HCT116 (cell line): ENCODE measurements around the gene TAS2R19. TPM values are rescaled to one million over a fixed set of nuclear protein-coding genes. Genes with fewer than 3 reads are reported as not detected.

Experiments used
- ATAC-seq: fragments of 200-7000 bp; cut with Tn5 transposase; 2 replicates; pipeline ENCODE4 v1.9.1; 2020; ENCODE audit warnings: mild to moderate bottlenecking, moderate library complexity
- Bru-seq: library from RNA; stranded (reverse); fragments of 400-500 nt; gene quantifications from one replicate; lab custom pipeline; 2021; lab: Mats Ljungman, UMichigan
- BruChase-seq, 2 experiments: library from RNA; stranded (reverse); fragments of 400-500 nt; gene quantifications; one replicate each; lab custom pipeline; 2021; lab: Mats Ljungman, UMichigan
- BruUV-seq: library from RNA; stranded (reverse); fragments of 400-500 nt; replicated peaks from 2 replicates; lab custom pipeline; 2021; lab: Mats Ljungman, UMichigan
- CTCF ChIA-PET: fragments of 300-600 bp; sonication (Branson Sonifier 250); formaldehyde crosslinking; loops from one replicate; lab custom pipeline; 2021; ENCODE audit warnings: antibody characterized with exemption; lab: Charles Lee
- POLR2A ChIA-PET: fragments of 300-600, 350-600 bp; sonication (Branson Sonifier 250); formaldehyde crosslinking; loops from one replicate; lab custom pipeline; 2021; ENCODE audit warnings: antibody characterized with exemption; lab: Charles Lee
- RAD21 ChIA-PET, 2 experiments: fragments of 300-600 bp; sonication (Branson Sonifier 250); formaldehyde crosslinking; loops; one replicate each; lab custom pipeline; 2023; ENCODE audit warnings: low total read pairs in 2 of 2; ENCODE audit not compliant: uncharacterized antibody in 2 of 2, unreplicated experiment in 2 of 2, low non-redundant PET in 1 of 2; lab: Charles Lee
- DNase-seq: peaks from one replicate; pipeline ENCODE4 v3.0.0-alpha.2; 2010; ENCODE audit warnings: low read depth, low spot score
- H2AFZ ChIP-seq: fragments of 200-600 bp; shearing (Covaris generic), sonication (generic); 2 replicates; pipeline ENCODE4 v1.6.1; 2017; ENCODE audit warnings: low read depth, mixed run types, mixed read lengths, antibody characterized with exemption, low read length; ENCODE audit not compliant: poor library complexity, severe bottlenecking
- H3K27ac ChIP-seq: 2 replicates; pipeline ENCODE4 v1.5.1; 2012; ENCODE audit warnings: low read depth, low read length
- H3K27me3 ChIP-seq: fragments of 200-600 bp; sonication (generic); 2 replicates; pipeline ENCODE4 v1.6.1; 2016; ENCODE audit warnings: mixed run types, low read length, mixed read lengths; ENCODE audit not compliant: insufficient read depth
- H3K36me3 ChIP-seq, 2 experiments: fragments of 200-500 bp in 1 of 2; fragments of 200-600 bp in 1 of 2; sonication (Bioruptor generic) in 1 of 2; sonication (generic) in 1 of 2; 2 replicates each; pipeline versions ENCODE4 v1.5.1 to v1.6.1; 2014 to 2016; ENCODE audit warnings: low read length in 2 of 2, inconsistent platforms in 1 of 2, mixed read lengths in 1 of 2, mixed run types in 1 of 2; ENCODE audit not compliant: insufficient read depth in 2 of 2, control insufficient read depth in 1 of 2
- H3K4me1 ChIP-seq, 2 experiments: fragments of 200-600 bp in 1 of 2; sonication (generic) in 1 of 2; 2 replicates each; pipeline versions ENCODE4 v1.5.1 to v1.6.1; 2012 to 2017; ENCODE audit warnings: low read length in 2 of 2, inconsistent platforms in 1 of 2, mild to moderate bottlenecking in 1 of 2, mixed read lengths in 1 of 2, mixed run types in 1 of 2, moderate library complexity in 1 of 2; ENCODE audit not compliant: insufficient read depth in 2 of 2, control insufficient read depth in 1 of 2
- H3K4me2 ChIP-seq: fragments of 200-600 bp; sonication (generic); 2 replicates; pipeline ENCODE4 v1.6.1; 2017; ENCODE audit warnings: mixed run types, low read length, mixed read lengths
- H3K4me3 ChIP-seq, 2 experiments: fragments of 200-600 bp in 1 of 2; sonication (generic) in 1 of 2; replicated peaks in 1 of 2; 2 replicates each; pipeline ENCODE4 v1.5.1; 2011 to 2016; ENCODE audit warnings: low read length in 2 of 2, control low read depth in 1 of 2, low read depth in 1 of 2, mild to moderate bottlenecking in 1 of 2, mixed read lengths in 1 of 2, mixed run types in 1 of 2
- H3K79me2 ChIP-seq: fragments of 200-600 bp; sonication (generic); 2 replicates; pipeline ENCODE4 v1.6.1; 2017; ENCODE audit warnings: mild to moderate bottlenecking, mixed run types, low read length, moderate library complexity, mixed read lengths; ENCODE audit not compliant: insufficient read depth
- H3K9ac ChIP-seq: fragments of 200-600 bp; sonication (generic); 2 replicates; pipeline ENCODE4 v1.6.1; 2016; ENCODE audit warnings: low read length, mixed read lengths
- H3K9me2 ChIP-seq: fragments of 200-600 bp; sonication (generic), shearing (Covaris generic); 2 replicates; pipeline ENCODE4 v1.6.1; 2017; ENCODE audit warnings: mixed run types, mild to moderate bottlenecking, moderate library complexity; ENCODE audit not compliant: insufficient read depth
- H3K9me3 ChIP-seq, 2 experiments: fragments of 200-500 bp in 1 of 2; fragments of 200-600 bp in 1 of 2; sonication (Bioruptor generic) in 1 of 2; sonication (generic) in 1 of 2; 2 replicates each; pipeline ENCODE4 v1.6.1; 2014 to 2017; ENCODE audit warnings: low read length in 2 of 2, mixed read lengths in 2 of 2, inconsistent platforms in 1 of 2, low read depth in 1 of 2, mild to moderate bottlenecking in 1 of 2, mixed run types in 1 of 2, moderate library complexity in 1 of 2; ENCODE audit not compliant: control insufficient read depth in 1 of 2, insufficient read depth in 1 of 2
- H4K20me1 ChIP-seq: fragments of 200-600 bp; sonication (generic), shearing (Covaris generic); 2 replicates; pipeline ENCODE4 v1.6.1; 2017; ENCODE audit warnings: mixed run types, mild to moderate bottlenecking, moderate library complexity; ENCODE audit not compliant: insufficient read depth
- ATF3 ChIP-seq: IDR thresholded peaks from 2 replicates; pipeline ENCODE4 v1.6.1; 2012
- CBX3 ChIP-seq: IDR thresholded peaks from 2 replicates; pipeline ENCODE4 v1.6.1; 2012; ENCODE audit warnings: low read depth
- EGR1 ChIP-seq: IDR thresholded peaks from 2 replicates; pipeline ENCODE4 v1.6.1; 2012; ENCODE audit warnings: low read depth
- ELF1 ChIP-seq: IDR thresholded peaks from 2 replicates; pipeline ENCODE4 v1.6.1; 2012; ENCODE audit warnings: low read depth, borderline replicate concordance
- EZH2 ChIP-seq: fragments of 200-600 bp; sonication (generic); IDR thresholded peaks from 2 replicates; pipeline ENCODE4 v1.6.1; 2017; ENCODE audit warnings: antibody characterized with exemption, mixed run types
- FOSL1 ChIP-seq: IDR thresholded peaks from 2 replicates; pipeline ENCODE4 v1.6.1; 2012; ENCODE audit warnings: low read depth
- POLR2AphosphoS5 ChIP-seq: IDR thresholded peaks from 2 replicates; pipeline ENCODE4 v1.6.1; 2011; ENCODE audit warnings: mild to moderate bottlenecking, low read depth, low read length, moderate library complexity
- SP1 ChIP-seq: IDR thresholded peaks from 2 replicates; pipeline ENCODE4 v1.6.1; 2012; ENCODE audit warnings: low read depth
- SRF ChIP-seq: IDR thresholded peaks from 2 replicates; pipeline ENCODE4 v1.6.1; 2012; ENCODE audit warnings: low read depth
- TCF7L2 ChIP-seq: IDR thresholded peaks from 2 replicates; pipeline ENCODE4 v1.7.0; 2011; ENCODE audit warnings: borderline replicate concordance, inconsistent platforms; ENCODE audit not compliant: insufficient read depth, insufficient read length; ENCODE audit errors: extremely low read depth
- YY1 ChIP-seq: IDR thresholded peaks from 2 replicates; pipeline ENCODE4 v1.6.1; 2011; ENCODE audit warnings: low read length, low read depth, moderate library complexity, mild to moderate bottlenecking; ENCODE audit not compliant: insufficient replicate concordance; ENCODE audit errors: extremely low read depth
- ZFX ChIP-seq: fragments of 450-650 bp; IDR thresholded peaks from 2 replicates; pipeline ENCODE4 v1.6.1; 2017
- ZNF274 ChIP-seq: fragments of 200-500 bp; sonication (Bioruptor generic); IDR thresholded peaks from 2 replicates; pipeline ENCODE4 v1.6.1; 2014; ENCODE audit warnings: mild to moderate bottlenecking, low read depth, low read length, inconsistent platforms
- intact Hi-C: fragments of 100-400 bp; cut with micrococcal nuclease; formaldehyde crosslinking; loops from 2 replicates; pipeline ENCODE4 v1.10.0; 2022
- long read RNA-seq: library from polyadenylated mRNA; unstranded; transcript quantifications from one replicate; pipeline ENCODE4 v2.0.0, GENCODE V29; 2021; ENCODE audit not compliant: unreplicated experiment
- polyA plus RNA-seq: library from polyadenylated mRNA; unstranded; fragments of >200 nt; gene quantifications from 2 replicates; pipeline ENCODE4 v1.2.1, GENCODE V29; 2012; ENCODE audit warnings: missing spikeins
- total RNA-seq: library from RNA; stranded (reverse); gene quantifications from one replicate; pipeline ENCODE4 v1.2.1, GENCODE V29; 2021; ENCODE audit not compliant: unreplicated experiment
- TF ChIP-seq, protein P1 (sequence below): IDR thresholded peaks from 2 replicates; pipeline ENCODE4 v1.6.1; 2011; ENCODE audit warnings: mild to moderate bottlenecking, low read length, moderate library complexity; ENCODE audit not compliant: insufficient replicate concordance; ENCODE audit errors: extremely low read depth
- TF ChIP-seq, protein P2 (sequence below), 3 experiments: fragments of 200-600 bp in 1 of 3; sonication (generic) in 1 of 3; IDR thresholded peaks in 2 of 3; conservative IDR thresholded peaks in 1 of 3; 2 replicates each; pipeline ENCODE4 v1.5.1; 2012 to 2017; ENCODE audit warnings: low read depth in 2 of 3, low read length in 2 of 3, antibody characterized with exemption in 1 of 3, borderline replicate concordance in 1 of 3, control low read depth in 1 of 3, mild to moderate bottlenecking in 1 of 3, mixed read lengths in 1 of 3, mixed run types in 1 of 3, moderate library complexity in 1 of 3; ENCODE audit not compliant: insufficient read depth in 1 of 3

The TAS2R19 gene, protein sequence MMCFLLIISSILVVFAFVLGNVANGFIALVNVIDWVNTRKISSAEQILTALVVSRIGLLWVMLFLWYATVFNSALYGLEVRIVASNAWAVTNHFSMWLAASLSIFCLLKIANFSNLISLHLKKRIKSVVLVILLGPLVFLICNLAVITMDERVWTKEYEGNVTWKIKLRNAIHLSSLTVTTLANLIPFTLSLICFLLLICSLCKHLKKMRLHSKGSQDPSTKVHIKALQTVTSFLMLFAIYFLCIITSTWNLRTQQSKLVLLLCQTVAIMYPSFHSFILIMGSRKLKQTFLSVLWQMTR
- 1.6 TPM for total RNA-seq
- polyA plus RNA-seq, result 0.22 and 0.24 TPM in 2 replicates
- percentile 90 among the genes with signal in this experiment for Bru-seq, nascent RNA
- percentile 66 among the genes with signal in this experiment for BruChase-seq, experiment 1, labeled RNA remaining after a 6-hour chase
- percentile 94 among the genes with signal in this experiment for BruChase-seq, experiment 2, labeled RNA remaining after a 2-hour chase
- long read RNA-seq, result 0 reads

DNA sequence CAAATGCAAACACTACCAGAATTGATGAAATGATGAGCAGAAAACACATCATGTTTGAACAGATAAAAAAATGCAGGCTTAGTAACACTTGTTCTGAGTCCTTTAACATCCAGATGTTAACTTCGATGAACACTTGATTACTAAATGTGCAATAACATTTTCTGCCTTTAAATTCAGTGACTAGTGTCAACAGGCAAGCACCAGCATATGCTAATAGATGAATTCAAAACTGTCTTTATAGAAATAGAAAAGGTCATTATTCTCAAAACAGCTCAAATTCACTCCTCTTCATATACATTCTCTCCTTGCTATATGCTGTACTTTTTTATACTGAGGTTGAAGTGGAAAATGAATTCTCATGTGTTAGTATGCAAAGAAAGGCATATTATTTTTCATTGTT is at the start of gene TAS2R19:
TSS of gene TAS2R19 (minus strand) at position 101 of the 400 bp plus-strand sequence. CDS start at position 52, 49 bp downstream.
- BruUV-seq, result no TSS peak
- CTCF ChIA-PET, result no interaction called here
- no peak for DNase-seq
- Histone ChIP-seq H3K4me3 (no peak within 1 kb of the TSS), H3K27me3 (no peaks in the 10 kb centered on the region), H3K9me3 (no peaks in the 10 kb centered on the region), H3K79me2 (0 out of 2 replicates have a peak, but pooled peaks cover 4% of the 10 kb centered on the region), H3K9ac (no peak within 1 kb of the TSS), H3K4me2 (no peak within 1 kb of the TSS), H4K20me1 (no peaks in the 10 kb centered on the region), H3K27ac (no peak within 1 kb of the TSS), H2AFZ (no peak within 1 kb of the TSS), H3K9me2 (no peaks in the 10 kb centered on the region), H3K36me3 (peaks cover 0 to under 1% of the 10 kb centered on the region in 2 experiments; a peak in 1 of 4 replicates), H3K4me1 (no peaks in the 10 kb centered on the region)
- POLR2A ChIA-PET, result no interaction called here
- ATAC-seq, result no peak
- RAD21 ChIA-PET, result no interaction called here
- intact Hi-C loops, result no loop called here
- TF ChIP-seq, protein P1, sequence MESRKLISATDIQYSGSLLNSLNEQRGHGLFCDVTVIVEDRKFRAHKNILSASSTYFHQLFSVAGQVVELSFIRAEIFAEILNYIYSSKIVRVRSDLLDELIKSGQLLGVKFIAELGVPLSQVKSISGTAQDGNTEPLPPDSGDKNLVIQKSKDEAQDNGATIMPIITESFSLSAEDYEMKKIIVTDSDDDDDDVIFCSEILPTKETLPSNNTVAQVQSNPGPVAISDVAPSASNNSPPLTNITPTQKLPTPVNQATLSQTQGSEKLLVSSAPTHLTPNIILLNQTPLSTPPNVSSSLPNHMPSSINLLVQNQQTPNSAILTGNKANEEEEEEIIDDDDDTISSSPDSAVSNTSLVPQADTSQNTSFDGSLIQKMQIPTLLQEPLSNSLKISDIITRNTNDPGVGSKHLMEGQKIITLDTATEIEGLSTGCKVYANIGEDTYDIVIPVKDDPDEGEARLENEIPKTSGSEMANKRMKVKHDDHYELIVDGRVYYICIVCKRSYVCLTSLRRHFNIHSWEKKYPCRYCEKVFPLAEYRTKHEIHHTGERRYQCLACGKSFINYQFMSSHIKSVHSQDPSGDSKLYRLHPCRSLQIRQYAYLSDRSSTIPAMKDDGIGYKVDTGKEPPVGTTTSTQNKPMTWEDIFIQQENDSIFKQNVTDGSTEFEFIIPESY, result no peak
- TF ChIP-seq SP1 (no peak), EZH2 (no peak), SRF (no peak), ELF1 (no peak), YY1 (no peak), ZNF274 (no peak), EGR1 (no peak), TCF7L2 (no peak), POLR2AphosphoS5 (no peak), ZFX (no peak), FOSL1 (no peak), CBX3 (no peak), ATF3 (no peak)
- TF ChIP-seq, protein P2, sequence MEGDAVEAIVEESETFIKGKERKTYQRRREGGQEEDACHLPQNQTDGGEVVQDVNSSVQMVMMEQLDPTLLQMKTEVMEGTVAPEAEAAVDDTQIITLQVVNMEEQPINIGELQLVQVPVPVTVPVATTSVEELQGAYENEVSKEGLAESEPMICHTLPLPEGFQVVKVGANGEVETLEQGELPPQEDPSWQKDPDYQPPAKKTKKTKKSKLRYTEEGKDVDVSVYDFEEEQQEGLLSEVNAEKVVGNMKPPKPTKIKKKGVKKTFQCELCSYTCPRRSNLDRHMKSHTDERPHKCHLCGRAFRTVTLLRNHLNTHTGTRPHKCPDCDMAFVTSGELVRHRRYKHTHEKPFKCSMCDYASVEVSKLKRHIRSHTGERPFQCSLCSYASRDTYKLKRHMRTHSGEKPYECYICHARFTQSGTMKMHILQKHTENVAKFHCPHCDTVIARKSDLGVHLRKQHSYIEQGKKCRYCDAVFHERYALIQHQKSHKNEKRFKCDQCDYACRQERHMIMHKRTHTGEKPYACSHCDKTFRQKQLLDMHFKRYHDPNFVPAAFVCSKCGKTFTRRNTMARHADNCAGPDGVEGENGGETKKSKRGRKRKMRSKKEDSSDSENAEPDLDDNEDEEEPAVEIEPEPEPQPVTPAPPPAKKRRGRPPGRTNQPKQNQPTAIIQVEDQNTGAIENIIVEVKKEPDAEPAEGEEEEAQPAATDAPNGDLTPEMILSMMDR (IDR thresholded peaks at IDR 0.05 in 2 of 3, conservative IDR thresholded peaks at IDR 0.05 in 1 of 3; ENCODE audit: borderline replicate concordance in 1 of 3, insufficient read depth in 1 of 3, low read depth in 2 of 3, low read length in 2 of 3), result no peak
